H1 (cell line): Measurements from ENCODE around the gene L3MBTL4. TPM values are rescaled to one million over a fixed set of nuclear protein-coding genes. Genes with fewer than 3 reads are reported as not detected.

ENCODE experiments used
- BCL11A ChIP-seq, 2 experiments: IDR thresholded peaks; one replicate each; pipeline ENCODE4 v1.6.1; 2011; ENCODE audit warnings: low read depth in 2 of 2, low read length in 2 of 2, mild to moderate bottlenecking in 2 of 2
- CREB1 ChIP-seq: IDR thresholded peaks from 2 replicates; pipeline ENCODE4 v1.6.1; 2012; ENCODE audit warnings: inconsistent platforms
- HDAC2 ChIP-seq, 2 experiments: fragments of 300-600 bp in 1 of 2; sonication (generic) in 1 of 2; IDR thresholded peaks; 2 replicates each; pipeline ENCODE4 v1.6.1; 2011 to 2012; ENCODE audit warnings: low read depth in 2 of 2, low read length in 2 of 2, mild to moderate bottlenecking in 2 of 2, moderate library complexity in 2 of 2, borderline replicate concordance in 1 of 2, inconsistent platforms in 1 of 2
- KDM4A ChIP-seq: IDR thresholded peaks from one replicate; pipeline ENCODE4 v1.7.1; 2012; ENCODE audit warnings: low read depth, mild to moderate bottlenecking, moderate library complexity, low read length, inconsistent platforms; ENCODE audit not compliant: severe bottlenecking
- POLR2AphosphoS5 ChIP-seq: IDR thresholded peaks from 2 replicates; pipeline ENCODE4 v1.6.1; 2011; ENCODE audit warnings: low read depth, low read length
- SP2 ChIP-seq: IDR thresholded peaks from 2 replicates; pipeline ENCODE4 v1.6.1; 2012; ENCODE audit warnings: mild to moderate bottlenecking, low read length, inconsistent platforms
- TCF12 ChIP-seq: IDR thresholded peaks from 2 replicates; pipeline ENCODE4 v1.6.1; 2011; ENCODE audit warnings: low read depth, mild to moderate bottlenecking, low read length
- YY1 ChIP-seq: IDR thresholded peaks from 2 replicates; pipeline ENCODE4 v1.6.1; 2011; ENCODE audit warnings: low read depth, mild to moderate bottlenecking, low read length
- polyA plus RNA-seq, 7 experiments: library from polyadenylated mRNA; depleted of rRNA in 3 of 7; stranded (reverse) in 5 of 7; unstranded in 2 of 7; fragments of >200 nt in 5 of 7; fragments of 200-250 nt in 2 of 7; gene quantifications; 1 replicate in 5 of 7; 2 replicates in 1 of 7; 4 replicates in 1 of 7; pipeline versions ENCODE4 v1.2.1 to v1.2.3, GENCODE V29; 2011 to 2013; ENCODE audit warnings: missing spikeins in 2 of 7, mixed read lengths in 2 of 7
- total RNA-seq: library from RNA; stranded (reverse); fragmentation: NEBNext Ultra II Directional; extraction: Animal tissue kit (Norgen Biotek cat#: 25700); gene quantifications from 2 replicates; pipeline ENCODE4 v1.2.1, GENCODE V29; 2021
- TF ChIP-seq, protein P1 (sequence below): fragments of 300-600 bp; sonication (generic); IDR thresholded peaks from 2 replicates; pipeline ENCODE4 v1.7.1; 2012; ENCODE audit warnings: low read length, moderate library complexity, mild to moderate bottlenecking, inconsistent platforms; ENCODE audit not compliant: insufficient replicate concordance
- TF ChIP-seq, protein P2 (sequence below): IDR thresholded peaks from 2 replicates; pipeline ENCODE4 v1.6.1; 2012; ENCODE audit warnings: inconsistent platforms

L3MBTL4 gene
- total and polyA plus RNA-seq, 2 of the 8 experiments (the other 6 are each of a cell fraction or from before 2014, with no cell fraction given) = 1.0 to 2.1 TPM

DNA sequence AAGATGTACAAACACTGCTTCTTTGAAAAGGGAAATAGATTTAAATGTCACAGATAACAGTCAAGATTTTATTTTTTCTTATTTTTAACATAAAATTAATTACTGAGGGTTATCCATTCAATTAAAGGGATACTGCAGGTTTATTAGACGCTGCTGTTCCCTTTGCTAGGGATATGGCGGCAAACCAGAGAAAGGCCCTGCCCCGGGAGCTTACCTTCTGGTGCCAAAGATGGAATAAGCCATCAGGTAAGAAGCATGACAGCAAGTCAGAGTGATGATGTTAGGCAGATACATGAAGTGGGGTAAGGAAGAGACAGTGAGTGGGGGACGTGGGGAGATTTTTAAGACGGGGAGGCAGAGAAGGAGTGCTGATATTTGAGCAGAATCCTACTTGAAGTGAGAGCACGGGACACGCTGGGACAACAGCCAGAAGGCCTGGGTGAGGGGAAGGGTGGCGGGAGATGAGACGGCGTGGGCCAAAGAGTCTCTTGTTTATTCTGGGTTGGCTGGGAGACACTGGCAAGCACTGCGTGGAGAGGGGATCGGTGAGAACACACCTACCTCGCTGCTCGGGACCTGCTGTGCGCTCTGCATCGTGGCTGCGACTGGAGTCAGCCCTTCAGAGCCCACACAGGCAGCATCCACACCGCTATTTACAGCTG is 268.9 kb downstream of the L3MBTL4 start (continued):
- TF ChIP-seq, protein P1, sequence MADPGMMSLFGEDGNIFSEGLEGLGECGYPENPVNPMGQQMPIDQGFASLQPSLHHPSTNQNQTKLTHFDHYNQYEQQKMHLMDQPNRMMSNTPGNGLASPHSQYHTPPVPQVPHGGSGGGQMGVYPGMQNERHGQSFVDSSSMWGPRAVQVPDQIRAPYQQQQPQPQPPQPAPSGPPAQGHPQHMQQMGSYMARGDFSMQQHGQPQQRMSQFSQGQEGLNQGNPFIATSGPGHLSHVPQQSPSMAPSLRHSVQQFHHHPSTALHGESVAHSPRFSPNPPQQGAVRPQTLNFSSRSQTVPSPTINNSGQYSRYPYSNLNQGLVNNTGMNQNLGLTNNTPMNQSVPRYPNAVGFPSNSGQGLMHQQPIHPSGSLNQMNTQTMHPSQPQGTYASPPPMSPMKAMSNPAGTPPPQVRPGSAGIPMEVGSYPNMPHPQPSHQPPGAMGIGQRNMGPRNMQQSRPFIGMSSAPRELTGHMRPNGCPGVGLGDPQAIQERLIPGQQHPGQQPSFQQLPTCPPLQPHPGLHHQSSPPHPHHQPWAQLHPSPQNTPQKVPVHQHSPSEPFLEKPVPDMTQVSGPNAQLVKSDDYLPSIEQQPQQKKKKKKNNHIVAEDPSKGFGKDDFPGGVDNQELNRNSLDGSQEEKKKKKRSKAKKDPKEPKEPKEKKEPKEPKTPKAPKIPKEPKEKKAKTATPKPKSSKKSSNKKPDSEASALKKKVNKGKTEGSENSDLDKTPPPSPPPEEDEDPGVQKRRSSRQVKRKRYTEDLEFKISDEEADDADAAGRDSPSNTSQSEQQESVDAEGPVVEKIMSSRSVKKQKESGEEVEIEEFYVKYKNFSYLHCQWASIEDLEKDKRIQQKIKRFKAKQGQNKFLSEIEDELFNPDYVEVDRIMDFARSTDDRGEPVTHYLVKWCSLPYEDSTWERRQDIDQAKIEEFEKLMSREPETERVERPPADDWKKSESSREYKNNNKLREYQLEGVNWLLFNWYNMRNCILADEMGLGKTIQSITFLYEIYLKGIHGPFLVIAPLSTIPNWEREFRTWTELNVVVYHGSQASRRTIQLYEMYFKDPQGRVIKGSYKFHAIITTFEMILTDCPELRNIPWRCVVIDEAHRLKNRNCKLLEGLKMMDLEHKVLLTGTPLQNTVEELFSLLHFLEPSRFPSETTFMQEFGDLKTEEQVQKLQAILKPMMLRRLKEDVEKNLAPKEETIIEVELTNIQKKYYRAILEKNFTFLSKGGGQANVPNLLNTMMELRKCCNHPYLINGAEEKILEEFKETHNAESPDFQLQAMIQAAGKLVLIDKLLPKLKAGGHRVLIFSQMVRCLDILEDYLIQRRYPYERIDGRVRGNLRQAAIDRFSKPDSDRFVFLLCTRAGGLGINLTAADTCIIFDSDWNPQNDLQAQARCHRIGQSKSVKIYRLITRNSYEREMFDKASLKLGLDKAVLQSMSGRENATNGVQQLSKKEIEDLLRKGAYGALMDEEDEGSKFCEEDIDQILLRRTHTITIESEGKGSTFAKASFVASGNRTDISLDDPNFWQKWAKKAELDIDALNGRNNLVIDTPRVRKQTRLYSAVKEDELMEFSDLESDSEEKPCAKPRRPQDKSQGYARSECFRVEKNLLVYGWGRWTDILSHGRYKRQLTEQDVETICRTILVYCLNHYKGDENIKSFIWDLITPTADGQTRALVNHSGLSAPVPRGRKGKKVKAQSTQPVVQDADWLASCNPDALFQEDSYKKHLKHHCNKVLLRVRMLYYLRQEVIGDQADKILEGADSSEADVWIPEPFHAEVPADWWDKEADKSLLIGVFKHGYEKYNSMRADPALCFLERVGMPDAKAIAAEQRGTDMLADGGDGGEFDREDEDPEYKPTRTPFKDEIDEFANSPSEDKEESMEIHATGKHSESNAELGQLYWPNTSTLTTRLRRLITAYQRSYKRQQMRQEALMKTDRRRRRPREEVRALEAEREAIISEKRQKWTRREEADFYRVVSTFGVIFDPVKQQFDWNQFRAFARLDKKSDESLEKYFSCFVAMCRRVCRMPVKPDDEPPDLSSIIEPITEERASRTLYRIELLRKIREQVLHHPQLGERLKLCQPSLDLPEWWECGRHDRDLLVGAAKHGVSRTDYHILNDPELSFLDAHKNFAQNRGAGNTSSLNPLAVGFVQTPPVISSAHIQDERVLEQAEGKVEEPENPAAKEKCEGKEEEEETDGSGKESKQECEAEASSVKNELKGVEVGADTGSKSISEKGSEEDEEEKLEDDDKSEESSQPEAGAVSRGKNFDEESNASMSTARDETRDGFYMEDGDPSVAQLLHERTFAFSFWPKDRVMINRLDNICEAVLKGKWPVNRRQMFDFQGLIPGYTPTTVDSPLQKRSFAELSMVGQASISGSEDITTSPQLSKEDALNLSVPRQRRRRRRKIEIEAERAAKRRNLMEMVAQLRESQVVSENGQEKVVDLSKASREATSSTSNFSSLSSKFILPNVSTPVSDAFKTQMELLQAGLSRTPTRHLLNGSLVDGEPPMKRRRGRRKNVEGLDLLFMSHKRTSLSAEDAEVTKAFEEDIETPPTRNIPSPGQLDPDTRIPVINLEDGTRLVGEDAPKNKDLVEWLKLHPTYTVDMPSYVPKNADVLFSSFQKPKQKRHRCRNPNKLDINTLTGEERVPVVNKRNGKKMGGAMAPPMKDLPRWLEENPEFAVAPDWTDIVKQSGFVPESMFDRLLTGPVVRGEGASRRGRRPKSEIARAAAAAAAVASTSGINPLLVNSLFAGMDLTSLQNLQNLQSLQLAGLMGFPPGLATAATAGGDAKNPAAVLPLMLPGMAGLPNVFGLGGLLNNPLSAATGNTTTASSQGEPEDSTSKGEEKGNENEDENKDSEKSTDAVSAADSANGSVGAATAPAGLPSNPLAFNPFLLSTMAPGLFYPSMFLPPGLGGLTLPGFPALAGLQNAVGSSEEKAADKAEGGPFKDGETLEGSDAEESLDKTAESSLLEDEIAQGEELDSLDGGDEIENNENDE = no peak
- TF ChIP-seq POLR2AphosphoS5 = no peak
- TF ChIP-seq TCF12 = no peak
- no peak for TF ChIP-seq BCL11A (IDR thresholded peaks at IDR 0.05; ENCODE audit: low read depth in 2 of 2, low read length in 2 of 2)
- TF ChIP-seq, protein P2, sequence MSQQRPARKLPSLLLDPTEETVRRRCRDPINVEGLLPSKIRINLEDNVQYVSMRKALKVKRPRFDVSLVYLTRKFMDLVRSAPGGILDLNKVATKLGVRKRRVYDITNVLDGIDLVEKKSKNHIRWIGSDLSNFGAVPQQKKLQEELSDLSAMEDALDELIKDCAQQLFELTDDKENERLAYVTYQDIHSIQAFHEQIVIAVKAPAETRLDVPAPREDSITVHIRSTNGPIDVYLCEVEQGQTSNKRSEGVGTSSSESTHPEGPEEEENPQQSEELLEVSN = no peak
- no peak for TF ChIP-seq HDAC2 (IDR thresholded peaks at IDR 0.05; ENCODE audit: borderline replicate concordance in 1 of 2, low read depth in 2 of 2, low read length in 2 of 2)
- no peak for TF ChIP-seq YY1
- TF ChIP-seq KDM4A = no peak
- no peak for TF ChIP-seq CREB1
- no peak for TF ChIP-seq SP2
